ENCODE data around the gene CALN1.

DNA sequence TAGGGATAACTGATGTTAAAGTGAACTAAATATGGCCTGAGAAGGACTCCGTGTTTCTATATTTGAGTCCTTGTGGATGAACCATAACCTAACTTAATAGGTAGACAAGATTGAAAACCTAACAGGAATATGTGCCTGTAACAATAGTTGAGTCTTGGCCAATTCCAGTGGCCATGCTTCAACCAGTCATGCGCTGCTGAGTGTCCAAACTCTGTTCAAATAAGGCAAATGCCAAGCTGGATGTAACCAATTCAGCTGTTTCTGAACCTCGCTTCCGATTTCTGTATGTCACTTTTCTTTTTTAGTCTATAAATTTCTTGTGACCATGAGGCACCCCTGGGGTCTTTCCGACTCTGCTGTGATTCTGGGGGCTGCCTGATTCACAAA, 672.0 kb downstream of the CALN1 start:
- no peak for TF ChIP-seq CTCF (IDR thresholded peaks at IDR 0.05; ENCODE audit: low read depth, low read length, missing input control)
- TF ChIP-seq, protein P1, sequence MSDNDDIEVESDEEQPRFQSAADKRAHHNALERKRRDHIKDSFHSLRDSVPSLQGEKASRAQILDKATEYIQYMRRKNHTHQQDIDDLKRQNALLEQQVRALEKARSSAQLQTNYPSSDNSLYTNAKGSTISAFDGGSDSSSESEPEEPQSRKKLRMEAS (IDR thresholded peaks at IDR 0.05): no peak
- TF ChIP-seq HNF4A (conservative IDR thresholded peaks at IDR 0.05): no peak
- TF ChIP-seq RAD21 (IDR thresholded peaks at IDR 0.05): no peak
- TF ChIP-seq SP1 (IDR thresholded peaks at IDR 0.05): no peak
- TF ChIP-seq RXRA (IDR thresholded peaks at IDR 0.05): no peak
- TF ChIP-seq, protein P2, sequence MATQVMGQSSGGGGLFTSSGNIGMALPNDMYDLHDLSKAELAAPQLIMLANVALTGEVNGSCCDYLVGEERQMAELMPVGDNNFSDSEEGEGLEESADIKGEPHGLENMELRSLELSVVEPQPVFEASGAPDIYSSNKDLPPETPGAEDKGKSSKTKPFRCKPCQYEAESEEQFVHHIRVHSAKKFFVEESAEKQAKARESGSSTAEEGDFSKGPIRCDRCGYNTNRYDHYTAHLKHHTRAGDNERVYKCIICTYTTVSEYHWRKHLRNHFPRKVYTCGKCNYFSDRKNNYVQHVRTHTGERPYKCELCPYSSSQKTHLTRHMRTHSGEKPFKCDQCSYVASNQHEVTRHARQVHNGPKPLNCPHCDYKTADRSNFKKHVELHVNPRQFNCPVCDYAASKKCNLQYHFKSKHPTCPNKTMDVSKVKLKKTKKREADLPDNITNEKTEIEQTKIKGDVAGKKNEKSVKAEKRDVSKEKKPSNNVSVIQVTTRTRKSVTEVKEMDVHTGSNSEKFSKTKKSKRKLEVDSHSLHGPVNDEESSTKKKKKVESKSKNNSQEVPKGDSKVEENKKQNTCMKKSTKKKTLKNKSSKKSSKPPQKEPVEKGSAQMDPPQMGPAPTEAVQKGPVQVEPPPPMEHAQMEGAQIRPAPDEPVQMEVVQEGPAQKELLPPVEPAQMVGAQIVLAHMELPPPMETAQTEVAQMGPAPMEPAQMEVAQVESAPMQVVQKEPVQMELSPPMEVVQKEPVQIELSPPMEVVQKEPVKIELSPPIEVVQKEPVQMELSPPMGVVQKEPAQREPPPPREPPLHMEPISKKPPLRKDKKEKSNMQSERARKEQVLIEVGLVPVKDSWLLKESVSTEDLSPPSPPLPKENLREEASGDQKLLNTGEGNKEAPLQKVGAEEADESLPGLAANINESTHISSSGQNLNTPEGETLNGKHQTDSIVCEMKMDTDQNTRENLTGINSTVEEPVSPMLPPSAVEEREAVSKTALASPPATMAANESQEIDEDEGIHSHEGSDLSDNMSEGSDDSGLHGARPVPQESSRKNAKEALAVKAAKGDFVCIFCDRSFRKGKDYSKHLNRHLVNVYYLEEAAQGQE (IDR thresholded peaks at IDR 0.05): no peak
- TF ChIP-seq, protein P3, sequence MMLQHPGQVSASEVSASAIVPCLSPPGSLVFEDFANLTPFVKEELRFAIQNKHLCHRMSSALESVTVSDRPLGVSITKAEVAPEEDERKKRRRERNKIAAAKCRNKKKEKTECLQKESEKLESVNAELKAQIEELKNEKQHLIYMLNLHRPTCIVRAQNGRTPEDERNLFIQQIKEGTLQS (IDR thresholded peaks at IDR 0.05): no peak
- no peak for TF ChIP-seq ZBTB33 (IDR thresholded peaks at IDR 0.05)
- no peak for TF ChIP-seq TAF1 (conservative IDR thresholded peaks at IDR 0.05)

All from liver (tissue), 3 donors.